Daoy (cell line): ENCODE data around the gene ENOX1. TPM values are rescaled to one million over a fixed set of nuclear protein-coding genes. Genes with fewer than 3 reads are reported as not detected.
"Not testable (repeated sequence)": the region's sequence is repeated elsewhere in the genome, so short reads cannot be mapped to it uniquely, and the experiment has no call there.

ENCODE experiments used
- DNase-seq: peaks from one replicate; pipeline ENCODE4 v3.0.0-alpha.2; 2015; ENCODE audit warnings: low read depth
- total RNA-seq: library from RNA; depleted of rRNA; stranded (reverse); fragments of >200 nt; shearing (Covaris generic); gene quantifications from 2 replicates; pipeline ENCODE4 v1.2.3, GENCODE V29; 2014

The ENOX1 gene
- total RNA-seq, 1 experiment from 2014 or later, result 0.69 TPM

DNA sequence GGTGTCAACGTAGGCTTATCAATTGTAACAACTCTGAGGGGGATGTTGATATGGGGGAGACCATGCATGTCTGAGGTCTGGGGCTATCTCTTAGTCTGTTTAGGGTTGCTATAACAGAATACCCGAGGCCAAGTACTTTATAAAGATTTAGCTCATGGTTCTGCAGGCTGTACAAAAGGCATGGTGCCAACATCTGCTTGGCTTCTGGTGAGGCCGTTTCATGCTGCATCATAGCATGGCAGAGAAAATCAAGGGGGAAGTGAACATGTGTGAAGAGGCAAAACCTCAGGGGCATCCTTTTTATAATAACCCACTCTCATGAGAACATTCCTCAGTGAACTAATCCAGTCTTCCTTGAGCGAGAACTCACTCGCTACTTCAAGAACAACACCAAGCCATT, 353.8 kb downstream of the ENOX1 start:
- DNase-seq, result no peak

DNA sequence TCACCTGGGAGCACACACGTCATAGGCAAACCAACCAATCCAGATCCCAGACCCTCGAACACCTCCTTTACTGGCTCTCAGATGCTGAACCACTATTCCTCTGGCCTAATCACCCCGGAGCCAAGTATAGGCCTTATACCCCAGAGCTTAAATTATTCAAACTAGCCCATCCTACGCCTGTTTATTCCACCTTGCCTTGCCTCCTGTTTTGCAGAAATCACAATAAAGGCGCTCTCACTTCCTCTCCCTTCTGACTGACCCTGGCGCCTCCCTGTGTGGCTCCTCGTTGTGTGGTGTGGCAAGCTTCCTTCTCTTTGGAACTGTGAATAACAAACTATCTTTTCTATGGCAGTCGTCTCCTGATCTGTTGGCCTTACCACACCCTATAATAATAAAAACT, 354.9 kb downstream of the ENOX1 start:
- no peak for DNase-seq

DNA sequence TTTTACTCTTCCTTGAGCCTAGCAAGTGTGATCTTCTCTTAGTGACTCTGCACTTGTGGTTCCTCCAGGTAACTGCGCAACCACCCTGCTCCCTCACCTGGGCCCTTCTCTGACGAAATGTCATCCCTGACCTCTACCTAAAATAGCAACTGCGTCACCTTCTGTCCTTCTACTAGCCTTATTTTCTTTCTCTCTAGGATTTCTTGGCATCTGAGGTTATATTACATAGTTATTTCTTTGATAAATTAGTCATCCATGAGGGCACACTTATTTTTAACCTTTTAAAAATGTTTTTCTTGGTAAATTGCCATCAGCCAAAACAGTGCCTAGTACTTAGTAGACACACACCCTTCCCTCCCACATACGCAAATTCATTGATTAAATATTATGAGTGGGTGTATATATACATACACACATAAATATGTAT, 355.5 kb downstream of the ENOX1 start:
- no peak for DNase-seq

DNA sequence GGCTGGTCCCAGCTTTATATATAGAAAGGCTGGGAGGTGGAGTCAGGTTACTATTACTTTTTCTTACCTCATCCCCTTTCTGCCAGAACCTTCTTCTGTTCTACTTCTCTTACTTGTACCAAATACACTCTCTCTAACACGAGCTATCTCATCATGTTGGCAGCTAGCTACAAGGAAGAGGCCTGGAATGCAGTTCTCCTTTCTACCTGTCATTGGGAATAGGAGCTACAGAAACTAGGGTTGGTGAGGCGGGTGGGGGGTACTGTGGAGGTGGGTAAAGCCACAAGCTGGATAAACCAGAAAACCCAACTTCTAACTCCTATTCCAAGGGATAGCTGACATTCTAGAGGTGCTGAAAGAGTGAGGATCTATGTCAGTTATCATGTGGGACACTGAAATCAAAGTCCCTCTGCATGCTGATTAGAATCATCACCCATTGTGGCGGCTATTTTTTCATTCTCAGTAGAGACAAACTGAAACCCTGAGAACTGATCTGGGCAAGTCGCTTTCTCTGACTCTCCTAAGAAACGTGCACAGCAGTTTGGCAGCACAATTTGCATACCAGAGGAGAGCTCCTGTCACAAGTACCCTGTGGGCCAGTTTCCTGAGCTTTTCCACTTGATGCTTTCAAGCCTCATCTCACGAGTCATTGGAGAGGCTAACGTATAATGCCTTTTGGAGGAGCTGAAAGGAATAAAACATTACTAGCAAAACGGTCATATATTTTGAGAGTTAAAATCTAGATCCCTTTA, 358.1 kb downstream of the ENOX1 start:
- DNase-seq, result no peak

DNA sequence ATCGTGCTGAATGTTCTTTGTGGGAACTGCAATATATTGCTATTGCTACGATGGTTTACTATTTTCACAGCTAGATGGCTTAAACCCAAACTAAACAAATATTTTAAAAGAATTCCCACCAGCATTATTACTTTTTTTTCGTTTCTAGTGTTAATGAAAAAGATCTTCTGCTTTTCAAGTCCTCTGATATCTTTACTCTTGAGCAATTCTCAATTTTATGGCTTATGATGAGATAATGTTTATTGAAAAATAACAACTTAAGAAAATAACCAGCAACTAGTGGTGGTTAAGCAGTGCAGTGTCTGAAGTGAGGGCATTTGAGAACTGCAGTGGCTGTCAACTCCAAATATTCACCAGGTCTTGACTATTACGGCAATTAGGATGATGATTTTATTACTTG, 360.4 kb downstream of the ENOX1 start:
- DNase-seq, result no peak

DNA sequence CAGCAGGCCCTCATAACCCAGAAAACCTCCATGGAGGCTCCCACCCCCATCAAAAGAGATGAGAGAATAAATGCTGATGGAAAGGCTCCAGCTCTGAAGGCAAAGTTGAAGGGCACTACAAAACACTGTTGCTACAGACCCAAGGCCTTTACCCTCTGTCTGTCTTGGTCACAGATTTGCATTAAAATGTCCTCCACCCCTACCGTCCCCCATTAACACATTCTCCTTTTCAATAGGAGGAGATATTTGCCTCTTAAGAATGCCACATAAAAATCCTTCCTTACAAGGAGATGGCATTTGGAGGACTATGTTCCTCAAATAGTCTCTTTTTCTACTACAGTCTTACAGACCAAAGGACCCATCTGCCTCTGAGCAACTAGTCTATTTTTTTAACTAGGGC, 361.5 kb downstream of the ENOX1 start:
- DNase-seq, result no peak

DNA sequence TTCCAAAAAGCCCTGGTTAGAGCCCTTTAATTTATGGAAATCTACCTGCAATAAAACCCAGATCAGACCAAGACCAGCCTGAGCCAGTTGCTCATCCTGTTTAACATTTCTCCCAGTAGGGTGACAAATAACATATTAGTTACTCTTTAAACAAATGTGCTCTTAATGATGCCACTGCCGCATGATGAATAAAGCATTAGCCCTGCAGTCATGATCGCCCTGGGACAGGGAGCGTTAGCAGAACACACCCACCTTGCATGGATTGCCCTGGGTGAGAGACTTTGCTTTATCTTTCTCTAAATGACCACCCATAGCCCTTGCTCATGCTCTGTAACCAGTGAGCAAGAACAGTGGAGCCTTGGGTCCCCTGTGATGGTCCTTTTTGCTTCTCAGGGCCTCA, 362.4 kb downstream of the ENOX1 start:
- no peak for DNase-seq

DNA sequence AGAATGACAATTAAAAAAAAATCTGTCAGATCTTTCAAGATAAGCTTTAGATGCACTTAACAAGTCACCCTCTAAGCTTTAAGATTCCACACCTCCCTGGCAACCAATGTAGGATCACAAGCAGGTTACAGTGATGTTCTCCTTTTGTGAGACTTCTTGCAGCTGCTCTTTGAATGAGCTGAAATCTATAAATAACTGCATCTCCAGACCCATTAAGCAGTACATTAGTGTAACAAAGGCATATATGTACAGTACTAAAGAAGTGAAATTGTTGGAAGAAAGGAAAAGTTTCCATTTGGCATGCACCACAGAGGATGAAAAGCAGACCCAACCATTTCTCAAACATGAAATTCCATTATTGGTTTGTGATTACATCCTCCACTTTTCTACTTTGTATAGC, 364.7 kb downstream of the ENOX1 start:
- DNase-seq, result no peak

DNA sequence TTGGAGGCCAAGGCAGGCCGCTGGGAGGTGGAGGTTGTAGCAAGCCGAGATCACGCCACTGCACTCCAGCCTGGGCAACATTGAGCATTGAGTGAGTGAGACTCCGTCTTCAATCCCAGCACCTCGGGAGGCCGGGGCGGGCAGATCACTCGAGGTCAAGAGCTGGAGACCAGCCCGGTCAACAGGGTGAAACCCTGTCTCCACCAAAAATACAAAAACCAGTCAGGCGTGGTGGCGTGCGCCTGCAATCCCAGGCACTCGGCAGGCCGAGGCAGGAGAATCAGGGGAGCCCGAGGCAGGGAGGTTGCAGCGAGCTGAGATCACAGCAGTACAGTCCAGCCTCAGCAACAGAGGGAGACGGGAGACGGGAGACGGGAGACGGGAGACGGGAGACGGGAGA, 369.9 kb downstream of the ENOX1 start:
- not testable (repeated sequence) for DNase-seq

DNA sequence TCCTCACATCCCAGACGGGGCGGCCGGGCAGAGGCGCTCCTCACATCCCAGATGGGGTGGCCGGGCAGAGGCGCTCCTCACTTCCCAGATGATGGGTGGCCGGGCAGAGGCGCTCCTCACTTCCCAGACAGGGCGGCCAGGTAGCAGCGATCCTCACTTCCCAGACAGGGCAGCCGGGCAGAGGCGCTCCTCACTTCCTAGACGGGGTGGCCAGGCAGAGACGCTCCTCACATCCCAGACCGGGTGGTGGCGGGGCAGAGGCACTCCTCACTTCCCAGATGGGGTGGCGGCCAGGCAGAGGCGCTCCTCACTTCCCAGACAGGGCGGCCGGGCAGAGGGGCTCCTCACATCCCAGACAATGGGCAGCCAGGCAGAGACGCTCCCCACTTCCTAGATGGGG, 370.4 kb downstream of the ENOX1 start:
- DNase-seq, result not testable (repeated sequence)

DNA sequence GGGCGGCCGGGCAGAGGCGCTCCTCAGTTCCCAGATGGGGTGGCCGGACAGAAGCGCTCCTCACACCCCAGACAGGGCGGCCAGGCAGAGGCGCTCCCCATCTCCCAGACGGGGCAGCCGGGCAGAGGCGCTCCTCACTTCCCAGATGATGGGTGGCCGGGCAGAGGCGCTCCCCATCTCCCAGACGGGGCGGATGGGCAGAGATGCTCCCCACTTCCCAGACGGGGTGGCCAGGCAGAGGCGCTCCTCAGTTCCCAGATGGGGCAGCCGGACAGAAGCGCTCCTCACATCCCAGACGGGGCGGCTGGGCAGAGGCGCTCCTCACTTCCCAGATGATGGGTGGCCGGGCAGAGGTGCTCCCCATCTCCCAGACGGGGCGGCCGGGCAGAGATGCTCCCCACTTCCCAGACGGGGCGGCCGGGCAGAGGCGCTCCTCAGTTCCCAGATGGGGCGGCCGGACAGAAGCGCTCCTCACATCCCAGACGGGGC, 370.8 kb downstream of the ENOX1 start:
- DNase-seq, result not testable (repeated sequence)

DNA sequence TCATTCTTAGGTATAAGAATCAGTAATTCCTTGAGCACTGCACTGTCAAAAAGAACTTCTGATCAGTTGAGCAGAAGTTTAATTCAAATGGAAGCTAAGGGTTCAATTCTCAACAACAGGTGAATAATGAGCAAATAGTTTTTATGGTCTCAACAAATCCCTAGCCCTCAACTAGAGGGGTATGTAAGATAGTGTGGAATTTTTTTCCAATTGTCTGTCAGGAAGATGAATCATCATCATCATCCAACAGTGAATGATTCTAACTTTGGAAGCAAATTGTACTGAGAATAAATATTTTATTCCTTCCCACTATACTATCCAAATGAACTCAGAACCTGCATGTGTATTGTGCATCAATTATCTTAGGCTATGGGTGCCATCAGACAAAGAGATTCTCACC, 372.7 kb downstream of the ENOX1 start:
- DNase-seq, result no peak

DNA sequence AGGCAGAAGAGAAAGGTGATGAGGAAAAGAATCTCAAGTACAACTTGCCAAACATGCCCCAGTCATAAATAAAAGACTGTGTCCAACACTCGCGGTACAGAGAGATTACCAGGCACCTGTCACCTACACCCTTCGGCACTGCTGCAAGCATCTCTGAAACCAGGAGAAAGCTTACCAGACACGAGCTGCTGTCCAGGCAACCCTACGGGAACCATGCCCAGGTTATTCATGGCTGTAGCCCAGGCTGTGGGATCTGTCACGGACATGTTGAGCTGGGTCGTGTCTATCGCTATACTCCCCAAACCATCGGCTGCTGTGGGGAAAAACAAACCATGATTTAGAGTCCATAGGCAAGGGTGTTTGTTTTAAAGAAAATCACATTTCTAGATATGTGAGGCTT, 375.0 kb downstream of the ENOX1 start:
- DNase-seq, result no peak

DNA sequence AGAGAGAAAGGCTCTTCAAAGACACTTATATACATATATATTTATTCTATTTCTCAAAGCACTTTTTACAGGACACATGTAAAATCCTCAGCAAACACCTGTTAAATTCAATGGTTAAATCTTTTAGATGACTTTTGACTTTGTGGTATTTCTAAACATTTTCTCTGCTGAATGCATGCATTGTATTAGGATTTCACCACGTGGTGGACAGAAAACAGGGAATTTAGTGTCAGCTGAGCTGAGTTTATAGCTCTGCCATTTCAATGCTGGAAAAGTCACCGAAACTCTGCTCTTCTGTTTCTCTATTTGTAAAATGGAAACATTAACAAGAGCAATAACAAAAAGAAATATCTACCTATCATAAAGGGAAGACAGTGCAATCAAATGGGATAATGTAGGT, 375.6 kb downstream of the ENOX1 start:
- no peak for DNase-seq

DNA sequence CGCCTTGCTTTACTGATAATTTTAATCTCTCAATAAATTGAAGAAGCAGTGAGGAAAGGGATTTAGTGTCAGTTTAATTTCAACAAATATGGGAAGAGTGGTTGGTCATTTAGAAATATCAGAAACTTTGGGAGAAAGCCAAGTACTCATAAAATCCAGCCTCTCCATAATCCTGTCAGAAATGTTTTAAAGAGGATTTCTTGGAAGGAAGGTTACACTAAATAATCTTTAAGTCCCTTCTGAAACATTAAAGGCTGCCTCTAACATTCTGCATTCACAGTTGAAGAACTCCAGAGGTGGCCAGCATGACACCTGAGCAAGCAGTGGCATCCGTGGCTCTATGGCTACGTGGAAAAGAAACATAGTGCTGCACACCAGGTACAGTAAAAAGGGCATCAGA, 378.5 kb downstream of the ENOX1 start:
- no peak for DNase-seq

DNA sequence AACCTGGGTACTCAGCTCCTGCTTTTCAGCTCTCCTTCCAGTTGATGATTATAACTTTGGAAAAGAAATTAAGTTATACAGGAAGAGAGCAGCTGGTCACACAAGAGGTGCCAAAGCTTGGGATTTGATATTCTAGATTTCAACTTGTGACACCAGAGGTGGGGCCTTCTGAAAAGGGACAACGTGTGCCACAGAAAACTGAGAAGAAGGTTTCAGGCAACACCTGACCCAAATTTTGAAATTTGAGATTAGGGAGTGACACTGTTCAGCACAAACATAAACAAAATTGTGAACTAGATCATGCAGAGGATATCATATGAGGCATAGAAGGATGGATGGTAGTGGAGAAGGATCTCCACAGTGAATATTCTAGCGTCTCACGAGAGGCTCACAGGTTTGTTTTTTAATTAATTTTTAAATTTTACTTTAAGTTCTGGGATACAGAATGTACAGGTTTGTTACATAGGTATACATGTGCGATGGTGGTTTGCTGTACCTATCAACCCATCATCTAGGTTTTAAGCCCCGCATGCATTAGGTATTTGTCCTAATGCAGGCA, 379.7 kb downstream of the ENOX1 start:
- DNase-seq, result no peak

DNA sequence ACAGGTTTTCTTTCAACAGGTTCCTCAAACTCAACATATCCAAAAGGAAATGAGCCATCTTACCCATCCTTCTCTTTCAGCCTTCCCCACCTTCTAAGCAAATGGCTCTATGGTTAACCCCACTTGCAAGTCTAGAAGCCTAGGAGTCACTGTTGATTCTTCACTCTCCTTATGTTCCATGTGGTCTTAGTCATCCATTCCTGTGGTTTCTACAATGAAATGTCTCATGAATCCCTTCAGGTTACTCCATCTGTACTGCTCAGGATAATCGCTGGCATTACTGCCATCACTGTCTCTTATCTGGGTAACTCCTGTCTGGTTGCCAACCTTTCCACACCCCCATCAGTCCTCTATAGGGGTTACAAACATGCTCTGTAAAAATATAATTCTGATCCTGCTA, 381.3 kb downstream of the ENOX1 start:
- DNase-seq, result peak; percentile 50

DNA sequence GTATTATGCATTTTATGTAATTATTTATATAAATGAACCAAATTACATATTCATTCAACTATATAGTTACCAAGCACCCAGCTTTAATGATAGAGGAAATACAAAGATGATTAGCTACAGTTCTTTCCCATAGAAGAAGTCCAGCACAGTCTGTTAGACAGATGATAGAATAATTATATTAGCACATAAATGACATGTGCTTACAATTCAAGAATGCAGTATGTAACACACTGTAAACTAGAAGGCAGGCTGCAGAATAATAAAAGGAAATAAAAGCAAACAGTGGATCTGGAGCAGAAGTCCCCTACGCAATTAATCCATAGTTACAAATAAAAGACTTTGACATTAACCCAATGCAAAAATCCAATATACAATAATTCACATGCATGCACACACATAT, 384.4 kb downstream of the ENOX1 start:
- DNase-seq, result no peak

DNA sequence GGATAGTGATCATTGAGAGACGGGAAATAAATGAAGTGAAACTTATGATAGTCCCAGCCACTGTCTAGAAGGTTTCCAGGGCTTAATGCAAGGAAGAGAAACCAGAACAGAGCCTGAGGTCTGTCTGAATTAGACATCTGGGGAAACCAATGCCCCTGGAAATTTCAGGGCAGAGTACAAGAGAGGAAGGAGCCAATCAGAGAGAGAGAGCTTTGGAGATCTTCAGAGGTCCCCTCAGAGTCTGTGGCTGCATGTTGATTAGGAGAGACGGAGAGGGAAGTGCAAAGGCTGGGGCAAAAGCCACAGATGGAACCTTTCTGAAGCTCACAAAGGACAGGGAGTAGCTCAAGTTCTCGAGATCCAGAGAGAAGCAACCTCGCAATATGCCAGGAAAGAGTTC, 385.4 kb downstream of the ENOX1 start:
- DNase-seq, result no peak

DNA sequence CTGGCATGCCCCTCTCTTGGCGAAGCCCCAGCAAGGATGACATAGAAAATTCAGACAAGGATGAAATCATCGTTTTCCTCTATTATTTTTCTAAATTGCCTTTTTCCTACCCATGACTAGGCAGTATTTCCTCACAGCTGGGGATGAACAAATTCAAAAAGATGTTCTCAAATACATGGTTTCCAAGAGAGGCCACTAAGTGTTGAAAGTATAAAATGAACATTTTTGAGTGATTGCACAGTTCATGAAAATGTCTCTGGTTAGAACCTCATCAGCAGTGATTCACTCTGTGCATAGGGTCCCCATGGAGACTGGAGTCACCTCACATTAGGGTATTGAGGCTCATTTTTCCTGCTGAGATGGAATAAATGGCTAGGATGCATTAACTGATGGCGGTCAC, 389.7 kb downstream of the ENOX1 start:
- peak; percentile 12 for DNase-seq

DNA sequence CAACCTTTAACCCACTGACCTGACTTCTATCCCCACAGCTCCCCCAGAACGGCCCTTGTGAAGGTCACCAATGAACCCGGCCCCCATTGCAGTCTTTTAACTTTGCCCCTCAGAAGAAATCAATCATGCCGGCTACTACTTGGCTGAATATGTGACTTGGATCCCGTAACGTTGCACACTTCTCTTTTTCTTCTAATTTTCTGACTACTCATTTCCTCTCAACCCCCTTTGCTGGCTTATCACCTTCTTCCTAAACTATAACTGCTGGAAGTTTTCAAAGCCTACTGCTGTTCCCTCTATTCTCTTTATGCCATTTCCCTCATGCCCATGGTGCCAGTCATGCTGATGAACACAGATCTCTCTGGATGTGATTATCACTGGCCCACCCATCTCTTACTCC, 395.7 kb downstream of the ENOX1 start:
- DNase-seq, result no peak

DNA sequence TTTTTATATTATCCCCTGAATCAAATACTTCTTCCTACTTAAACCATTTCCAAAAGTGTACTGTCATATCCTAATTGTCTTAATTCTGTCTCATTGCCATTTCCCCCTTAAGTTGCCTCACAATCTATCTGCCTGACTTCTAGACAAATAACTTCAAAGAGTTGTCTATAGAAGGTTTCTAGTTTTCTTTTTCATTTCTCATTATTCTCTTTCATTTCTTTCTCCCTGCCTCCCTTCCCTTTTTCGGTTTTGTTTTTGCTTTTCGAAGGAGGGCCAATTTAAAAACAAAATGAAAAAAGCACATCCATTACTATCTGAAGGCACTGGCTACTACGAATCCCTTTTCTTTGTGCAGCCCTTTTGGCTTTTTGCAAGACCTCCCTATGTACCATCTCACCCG, 396.2 kb downstream of the ENOX1 start:
- DNase-seq, result no peak

DNA sequence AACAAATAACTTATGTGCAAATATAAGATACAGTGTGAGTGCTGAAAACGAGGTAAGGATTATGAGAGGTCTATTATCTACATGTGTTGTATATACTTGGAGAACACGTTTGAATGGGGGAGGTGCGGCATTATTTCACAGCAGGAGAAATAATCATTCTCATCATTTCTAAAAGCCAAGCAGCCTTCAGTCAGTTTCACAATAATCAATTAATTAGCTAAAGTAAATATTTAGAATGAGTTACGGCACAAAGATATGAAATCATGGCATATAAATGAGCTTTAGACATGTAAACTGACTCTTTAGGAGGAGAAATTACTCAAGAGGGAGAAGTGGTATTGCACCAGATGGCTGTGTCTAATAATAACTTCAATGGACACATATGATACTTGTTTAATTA, 396.8 kb downstream of the ENOX1 start:
- DNase-seq, result no peak

DNA sequence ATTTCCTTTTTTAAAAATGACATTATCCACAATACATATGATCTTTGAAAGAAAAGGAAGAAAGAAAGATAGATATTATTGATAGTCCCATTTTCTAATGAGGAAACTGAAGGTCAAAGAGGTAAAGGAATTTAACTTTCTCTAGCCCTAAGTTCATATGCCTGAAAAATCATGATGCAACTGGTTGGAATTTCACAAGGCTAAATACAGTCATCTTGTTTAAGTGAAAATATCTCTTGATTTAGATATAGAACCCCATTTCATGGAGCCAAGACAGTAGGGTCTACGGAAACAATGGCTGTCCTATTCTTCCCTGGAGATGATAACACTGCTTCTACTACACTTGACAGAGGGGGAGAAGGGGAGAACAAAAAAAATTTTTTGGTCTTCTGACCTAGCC, 397.2 kb downstream of the ENOX1 start:
- DNase-seq, result no peak
